NCI-H510A (cell line): ENCODE measurements around the gene GDF15.
"Not testable (repeated sequence)": the region's sequence is repeated elsewhere in the genome, so short reads cannot be mapped to it uniquely, and the experiment has no call there.

Experiments used
- DNase-seq: peaks from one replicate; lab custom pipeline; 2025; lab: John Stamatoyannopoulos, UW

GDF15 gene

GRCh38 chr19:18392417-18392816 is 6.5 kb downstream of the GDF15 start:
- no peak for DNase-seq

GRCh38 chr19:18392926-18393325 is 7.0 kb downstream of the GDF15 start:
- no peak for DNase-seq

- DNase-seq: no peak
Measured at GRCh38 chr19:18393836-18394235, 7.9 kb downstream of the GDF15 start.

GRCh38 chr19:18396471-18397241 is 10.7 kb downstream of the GDF15 start:
- DNase-seq: no peak

- no peak for DNase-seq
Measured at GRCh38 chr19:18397242-18398202, 11.6 kb downstream of the GDF15 start, which contains the start of gene LRRC25. Gene LRRC25, minus strand, starts transcription at chr19:18397622. Its CDS starts 659 bp downstream, at chr19:18396963.

GRCh38 chr19:18399008-18399407 is 13.1 kb downstream of the GDF15 start:
- no peak for DNase-seq

- no peak for DNase-seq
Measured at GRCh38 chr19:18401580-18402112, 15.7 kb downstream of the GDF15 start.

- DNase-seq: not testable (repeated sequence)
Measured at GRCh38 chr19:18402455-18403248, 16.7 kb downstream of the GDF15 start.

GRCh38 chr19:18405754-18406153 is 19.8 kb downstream of the GDF15 start:
- DNase-seq: not testable (repeated sequence)

GRCh38 chr19:18406749-18407148 is 20.8 kb downstream of the GDF15 start:
- no peak for DNase-seq

- no peak for DNase-seq
Measured at GRCh38 chr19:18408053-18408476, 22.1 kb downstream of the GDF15 start.

- no peak for DNase-seq
Measured at GRCh38 chr19:18412610-18413239, 26.8 kb downstream of the GDF15 start.

GRCh38 chr19:18414504-18415177 is 28.7 kb downstream of the GDF15 start:
- DNase-seq: no peak

- no peak for DNase-seq
Measured at GRCh38 chr19:18415178-18415867, 29.4 kb downstream of the GDF15 start.

- DNase-seq: peak; percentile 73
Measured at GRCh38 chr19:18416778-18417249, 30.9 kb downstream of the GDF15 start.

GRCh38 chr19:18417250-18418028 is 31.5 kb downstream of the GDF15 start:
- DNase-seq: peak; percentile 79

- no peak for DNase-seq
Measured at GRCh38 chr19:18418029-18418482, 32.1 kb downstream of the GDF15 start.

- DNase-seq: no peak
Measured at GRCh38 chr19:18418483-18419194, 32.7 kb downstream of the GDF15 start.
